H9 (cell line): ENCODE data around the gene IFT57. TPM values are rescaled to one million over a fixed set of nuclear protein-coding genes. Genes with fewer than 3 reads are reported as not detected.

Experiments
- DNase-seq: peaks from one replicate; pipeline ENCODE4 v3.0.0-alpha.2; 2017
- H2AFZ ChIP-seq: one replicate; pipeline ENCODE4 v1.6.1; 2013; ENCODE audit warnings: mild to moderate bottlenecking, low read length, control low read depth, moderate library complexity
- H2AK5ac ChIP-seq: 2 replicates; pipeline ENCODE4 v1.6.1; 2013; ENCODE audit warnings: low read length, control low read depth, mixed read lengths; ENCODE audit not compliant: insufficient read length
- H2BK120ac ChIP-seq: one replicate; pipeline ENCODE4 v1.6.1; 2013; ENCODE audit warnings: low read depth, mild to moderate bottlenecking, low read length, control low read depth, inconsistent platforms; ENCODE audit not compliant: poor library complexity, severe bottlenecking
- H2BK12ac ChIP-seq: 2 replicates; pipeline ENCODE4 v1.6.1; 2013; ENCODE audit warnings: low read length, control low read depth, mixed read lengths, low read depth; ENCODE audit not compliant: insufficient read length
- H2BK15ac ChIP-seq: 2 replicates; pipeline ENCODE4 v1.6.1; 2013; ENCODE audit warnings: low read depth, low read length, control low read depth
- H2BK20ac ChIP-seq: one replicate; pipeline ENCODE4 v1.6.1; 2013; ENCODE audit warnings: low read depth, mild to moderate bottlenecking, low read length, control low read depth, inconsistent platforms; ENCODE audit not compliant: poor library complexity, severe bottlenecking
- H2BK5ac ChIP-seq: 2 replicates; pipeline ENCODE4 v1.6.1; 2013; ENCODE audit warnings: low read length, control low read depth, mixed read lengths; ENCODE audit not compliant: insufficient read length
- H3K14ac ChIP-seq: 2 replicates; pipeline ENCODE4 v1.6.1; 2013; ENCODE audit warnings: low read length, control low read depth; ENCODE audit not compliant: insufficient read depth
- H3K18ac ChIP-seq: 2 replicates; pipeline ENCODE4 v1.6.1; 2013; ENCODE audit warnings: low read depth, mild to moderate bottlenecking, mixed read lengths, low read length, control low read depth; ENCODE audit not compliant: insufficient read length
- H3K23ac ChIP-seq: 2 replicates; pipeline ENCODE4 v1.6.1; 2013; ENCODE audit warnings: low read length, control low read depth, mixed read lengths, low read depth; ENCODE audit not compliant: insufficient read length
- H3K23me2 ChIP-seq: 2 replicates; pipeline ENCODE4 v1.6.1; 2013; ENCODE audit warnings: low read depth, mild to moderate bottlenecking, mixed read lengths, low read length, control low read depth; ENCODE audit not compliant: insufficient read length, poor library complexity, severe bottlenecking
- H3K27ac ChIP-seq: 2 replicates; pipeline ENCODE4 v1.5.1; 2013; ENCODE audit warnings: low read length, control low read depth, mixed read lengths, low read depth; ENCODE audit not compliant: insufficient read length
- H3K27me3 ChIP-seq: 2 replicates; pipeline ENCODE4 v1.6.1; 2013; ENCODE audit warnings: low read length, control low read depth, inconsistent platforms; ENCODE audit not compliant: insufficient read depth
- H3K4ac ChIP-seq: 2 replicates; pipeline ENCODE4 v1.6.1; 2013; ENCODE audit warnings: low read depth, mild to moderate bottlenecking, control low read depth, inconsistent platforms, low read length, moderate library complexity
- H3K4me1 ChIP-seq: 2 replicates; pipeline ENCODE4 v1.6.1; 2013; ENCODE audit warnings: low read length, control low read depth, inconsistent platforms; ENCODE audit not compliant: insufficient read depth
- H3K4me2 ChIP-seq: 2 replicates; pipeline ENCODE4 v1.6.1; 2013; ENCODE audit warnings: low read length, control low read depth, mixed read lengths; ENCODE audit not compliant: insufficient read length, insufficient read depth
- H3K56ac ChIP-seq: 2 replicates; pipeline ENCODE4 v1.6.1; 2013; ENCODE audit warnings: low read depth, mild to moderate bottlenecking, mixed read lengths, low read length, control low read depth; ENCODE audit not compliant: insufficient read length
- H3K79me1 ChIP-seq: 2 replicates; pipeline ENCODE4 v1.6.1; 2013; ENCODE audit warnings: low read depth, mild to moderate bottlenecking, moderate library complexity, low read length, control low read depth, inconsistent platforms; ENCODE audit not compliant: insufficient read depth, poor library complexity, severe bottlenecking
- H3K79me2 ChIP-seq: 2 replicates; pipeline ENCODE4 v1.6.1; 2013; ENCODE audit warnings: low read length, control low read depth, inconsistent platforms; ENCODE audit not compliant: insufficient read depth
- H3K9ac ChIP-seq: 2 replicates; pipeline ENCODE4 v1.6.1; 2013; ENCODE audit warnings: low read length, control low read depth, mixed read lengths; ENCODE audit not compliant: insufficient read length; ENCODE audit errors: extremely low read depth
- H3K9me3 ChIP-seq: one replicate; pipeline ENCODE4 v1.6.1; 2013; ENCODE audit warnings: low read depth, low read length, inconsistent platforms; ENCODE audit not compliant: control insufficient read depth
- H3T11ph ChIP-seq: one replicate; pipeline ENCODE4 v1.6.1; 2013; ENCODE audit warnings: mild to moderate bottlenecking, low read length, control low read depth, inconsistent platforms
- H4K20me1 ChIP-seq: one replicate; pipeline ENCODE4 v1.6.1; 2013; ENCODE audit not compliant: control insufficient read depth, insufficient read length, insufficient read depth
- H4K5ac ChIP-seq: 2 replicates; pipeline ENCODE4 v1.6.1; 2013; ENCODE audit warnings: low read depth, mild to moderate bottlenecking, mixed read lengths, low read length, control low read depth; ENCODE audit not compliant: insufficient read length
- H4K8ac ChIP-seq: replicated peaks from 2 replicates; pipeline ENCODE4 v1.6.1; 2013; ENCODE audit warnings: low read length, control low read depth, mixed read lengths, low read depth; ENCODE audit not compliant: insufficient read length
- H4K91ac ChIP-seq: 2 replicates; pipeline ENCODE4 v1.6.1; 2013; ENCODE audit warnings: low read depth, mild to moderate bottlenecking, moderate library complexity, mixed read lengths, low read length, control low read depth; ENCODE audit not compliant: insufficient read length
- H3K27ac Mint-ChIP-seq, 3 experiments: 2 replicates in 2 of 3; 3 replicates in 1 of 3; pipeline ENCODE4 v1.8.0; 2020 to 2021; ENCODE audit warnings: mixed read lengths in 3 of 3, mild to moderate bottlenecking in 1 of 3, moderate library complexity in 1 of 3
- H3K27me3 Mint-ChIP-seq: 2 replicates; pipeline ENCODE4 v1.8.0; 2021; ENCODE audit warnings: low read depth, mild to moderate bottlenecking, moderate library complexity, mixed read lengths
- H3K36me3 Mint-ChIP-seq, 3 experiments: 2 replicates in 2 of 3; 3 replicates in 1 of 3; pipeline ENCODE4 v1.8.0; 2020 to 2021; ENCODE audit warnings: low read depth in 3 of 3, mixed read lengths in 3 of 3; ENCODE audit not compliant: insufficient read depth in 1 of 3
- H3K4me1 Mint-ChIP-seq, 2 experiments: 2 replicates each; pipeline ENCODE4 v1.8.0; 2020; ENCODE audit warnings: mixed read lengths in 2 of 2
- H3K4me3 Mint-ChIP-seq, 2 experiments: 2 replicates in 1 of 2; 3 replicates in 1 of 2; pipeline ENCODE4 v1.8.0; 2020 to 2021; ENCODE audit warnings: mild to moderate bottlenecking in 2 of 2, mixed read lengths in 2 of 2, moderate library complexity in 1 of 2
- H3K9me3 Mint-ChIP-seq, 2 experiments: 2 replicates in 1 of 2; 3 replicates in 1 of 2; pipeline ENCODE4 v1.8.0; 2020; ENCODE audit warnings: mild to moderate bottlenecking in 2 of 2, mixed read lengths in 2 of 2, moderate library complexity in 1 of 2
- WGBS: extraction: QIAGEN DNeasy Blood & Tissue Kit; methylation state at CpG from one replicate; pipeline ENCODE4 v1.1.7; 2013; ENCODE audit warnings: missing lambda C conversion rate, low lambda C conversion rate, mixed read lengths; ENCODE audit not compliant: insufficient read length; ENCODE audit errors: extremely low coverage; 5-methylcytosine and 5-hydroxymethylcytosine counted together
- total RNA-seq: library from RNA; stranded (reverse); gene quantifications from 2 replicates; pipeline ENCODE4 v1.2.1, GENCODE V29; 2021
- TF ChIP-seq, protein P1 (sequence below): fragments of 200-600 bp; sonication (generic); conservative IDR thresholded peaks from 3 replicates; pipeline ENCODE4 v1.8.0; 2021; ENCODE audit warnings: antibody characterized with exemption, mild to moderate bottlenecking

Gene IFT57
- total RNA-seq, 1 experiment from 2014 or later: 21.4 TPM

DNA sequence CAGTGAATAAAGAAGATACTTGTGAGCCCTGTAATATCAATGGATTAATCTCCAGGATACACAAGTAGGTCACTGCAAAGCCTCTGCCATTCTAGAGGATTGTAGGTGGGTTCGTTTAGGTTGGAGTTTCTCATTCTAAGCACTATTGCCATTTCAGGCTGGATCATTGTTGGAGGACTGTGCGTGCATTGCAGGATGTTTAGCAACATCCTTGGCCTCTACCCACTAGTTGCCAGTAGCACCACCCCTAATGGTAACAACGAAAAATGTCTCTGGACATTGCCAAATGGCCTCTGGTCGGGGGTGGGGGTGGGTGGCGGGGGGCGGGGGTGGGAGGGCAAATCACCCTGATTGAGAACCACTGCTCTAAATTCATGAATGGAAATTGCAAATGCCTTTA lies 4.9 kb upstream of the IFT57 start:
- no peaks in the 10 kb centered on the region for H3K36me3 Mint-ChIP-seq
- Histone ChIP-seq H2BK12ac (no peak overlapping the region), H2BK120ac (no peak overlapping the region), H3K27ac (no peak overlapping the region), H3K23me2 (peaks cover under 1% of the 10 kb centered on the region), H3K18ac (no peak overlapping the region), H3K9ac (no peak overlapping the region), H2AK5ac (no peak overlapping the region), H4K5ac (no peak overlapping the region), H3T11ph (no peak overlapping the region), H4K8ac (no peak overlapping the region), H3K23ac (no peak overlapping the region), H3K79me2 (no peaks in the 10 kb centered on the region), H3K14ac (no peak overlapping the region), H2AFZ (no peak overlapping the region), H4K91ac (no peak overlapping the region), H2BK15ac (no peak overlapping the region), H3K4me2 (no peak overlapping the region), H3K79me1 (no peaks in the 10 kb centered on the region), H3K27me3 (no peaks in the 10 kb centered on the region), H3K4ac (no peak overlapping the region), H2BK5ac (no peak overlapping the region), H2BK20ac (no peak overlapping the region), H3K56ac (no peak overlapping the region), H3K9me3 (no peaks in the 10 kb centered on the region), H4K20me1 (no peaks in the 10 kb centered on the region), H3K4me1 (no peaks in the 10 kb centered on the region)
- no peak overlapping the region for H3K4me3 Mint-ChIP-seq
- no peak for DNase-seq
- H3K27me3 Mint-ChIP-seq: peaks cover 15% of the 10 kb centered on the region
- H3K9me3 Mint-ChIP-seq: no peaks in the 10 kb centered on the region; a peak in 1 of 5 replicates
- H3K4me1 Mint-ChIP-seq: peaks cover 11 to 12% of the 10 kb centered on the region in 2 experiments
- WGBS: no CpG with 5 or more reads among the region's 6 CpGs
- TF ChIP-seq, protein P1, sequence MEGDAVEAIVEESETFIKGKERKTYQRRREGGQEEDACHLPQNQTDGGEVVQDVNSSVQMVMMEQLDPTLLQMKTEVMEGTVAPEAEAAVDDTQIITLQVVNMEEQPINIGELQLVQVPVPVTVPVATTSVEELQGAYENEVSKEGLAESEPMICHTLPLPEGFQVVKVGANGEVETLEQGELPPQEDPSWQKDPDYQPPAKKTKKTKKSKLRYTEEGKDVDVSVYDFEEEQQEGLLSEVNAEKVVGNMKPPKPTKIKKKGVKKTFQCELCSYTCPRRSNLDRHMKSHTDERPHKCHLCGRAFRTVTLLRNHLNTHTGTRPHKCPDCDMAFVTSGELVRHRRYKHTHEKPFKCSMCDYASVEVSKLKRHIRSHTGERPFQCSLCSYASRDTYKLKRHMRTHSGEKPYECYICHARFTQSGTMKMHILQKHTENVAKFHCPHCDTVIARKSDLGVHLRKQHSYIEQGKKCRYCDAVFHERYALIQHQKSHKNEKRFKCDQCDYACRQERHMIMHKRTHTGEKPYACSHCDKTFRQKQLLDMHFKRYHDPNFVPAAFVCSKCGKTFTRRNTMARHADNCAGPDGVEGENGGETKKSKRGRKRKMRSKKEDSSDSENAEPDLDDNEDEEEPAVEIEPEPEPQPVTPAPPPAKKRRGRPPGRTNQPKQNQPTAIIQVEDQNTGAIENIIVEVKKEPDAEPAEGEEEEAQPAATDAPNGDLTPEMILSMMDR: no peak
- H3K27ac Mint-ChIP-seq: no peak overlapping the region
